Upper lobe of left lung (tissue), 6 donors: Measurements from ENCODE around the gene NOS1AP. TPM values are rescaled to one million over a fixed set of nuclear protein-coding genes. Genes with fewer than 3 reads are reported as not detected.
A peak's percentile ranks its signal among the peaks of the same experiment; 100 is the strongest.

ENCODE experiments used
- ATAC-seq, 2 donors: fragments of 200-7000 bp; cut with Tn5 transposase; one replicate each; pipeline ENCODE4 v1.9.1; 2022; ENCODE audit warnings: mild to moderate bottlenecking in 2 of 2, moderate library complexity in 2 of 2; ENCODE audit not compliant: low FRiP score in 2 of 2
- DNase-seq, 2 donors: peaks; one replicate each; pipeline ENCODE4 v3.0.0-alpha.2; 2019 to 2020
- H3K27ac ChIP-seq, 4 donors: fragments of 200-600 bp; sonication (generic); one replicate each; pipeline ENCODE4 v1.5.1; 2016 to 2019
- H3K27me3 ChIP-seq, 4 donors: fragments of 200-600 bp; sonication (generic); one replicate each; pipeline ENCODE4 v1.5.1; 2017 to 2019
- H3K36me3 ChIP-seq, 4 donors: fragments of 200-600 bp; sonication (generic); one replicate each; pipeline ENCODE4 v1.5.1; 2016 to 2019
- H3K4me1 ChIP-seq, 4 donors: fragments of 200-600 bp; sonication (generic); one replicate each; pipeline ENCODE4 v1.5.1; 2018 to 2019
- H3K4me3 ChIP-seq, 4 donors: fragments of 200-600 bp; sonication (generic); one replicate each; pipeline ENCODE4 v1.5.1; 2017 to 2019; ENCODE audit warnings: mild to moderate bottlenecking in 2 of 4, moderate library complexity in 1 of 4
- H3K9me3 ChIP-seq, 4 donors: fragments of 200-600 bp; sonication (generic); one replicate each; pipeline ENCODE4 v1.5.1; 2018 to 2019
- EP300 ChIP-seq, 4 donors: sonication (generic); formaldehyde crosslinking; IDR thresholded peaks; one replicate each; pipeline ENCODE4 v1.5.1; 2017; ENCODE audit warnings: antibody characterized with exemption in 4 of 4, control low read depth in 2 of 4
- POLR2A ChIP-seq, 4 donors: fragments of 450-650 bp; IDR thresholded peaks; one replicate each; pipeline ENCODE4 v1.5.1; 2016 to 2017; ENCODE audit warnings: antibody characterized with exemption in 4 of 4, mild to moderate bottlenecking in 2 of 4
- POLR2AphosphoS5 ChIP-seq, 2 donors: sonication (generic); formaldehyde crosslinking; IDR thresholded peaks; one replicate each; pipeline ENCODE4 v1.5.1; 2017; ENCODE audit warnings: antibody characterized with exemption in 2 of 2
- WGBS, 2 donors: methylation state at CpG; one replicate each; pipeline ENCODE4 v1.1.5; 2017 to 2018; 5-methylcytosine and 5-hydroxymethylcytosine counted together
- total RNA-seq, 6 donors: library from RNA; depleted of rRNA in 4 of 6; stranded (reverse); fragments of >200 nt in 4 of 6; gene quantifications; one replicate each; pipeline versions ENCODE4 v1.1.0 to v1.2.1, GENCODE V29; 2016 to 2021
- TF ChIP-seq, protein P1 (sequence below), 6 experiments: fragments of 450-650 bp in 4 of 6; fragments of 200-600 bp in 2 of 6; sonication (generic) in 2 of 6; IDR thresholded peaks; one replicate each; pipeline ENCODE4 v1.5.1; 2016 to 2019; ENCODE audit warnings: antibody characterized with exemption in 6 of 6
- donor health status: DM: no; HTN: no; CAD: no; lungs with moderate emphysema.
- donor health status: DM: no; HTN: yes; CAD: no; lungs with severe emphysema.

NOS1AP gene
- total RNA-seq, 6 donors from 2014 or later = 5.3 to 16.4 (median 6.5) TPM

DNA sequence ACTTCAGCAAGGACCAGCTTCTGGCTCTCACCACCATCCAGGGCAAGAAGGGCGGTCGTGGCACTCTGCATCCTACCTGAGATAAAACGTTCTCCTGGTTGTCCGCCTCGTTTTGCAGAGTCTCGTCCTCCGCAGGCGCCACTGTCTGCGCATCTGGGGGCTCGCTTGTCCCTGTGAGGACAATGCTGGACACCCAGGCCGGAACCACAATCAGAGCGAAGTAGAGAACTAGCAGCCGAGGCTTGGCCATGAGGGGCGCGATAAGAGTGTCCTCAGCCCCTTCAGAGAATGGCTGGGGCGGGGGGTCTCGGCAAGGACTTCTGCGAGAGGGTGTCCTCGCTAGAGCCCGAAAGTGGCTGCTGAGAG, 46.3 kb upstream of the NOS1AP start:
- Histone ChIP-seq H3K27ac (peak overlapping the region; percentile 41 to 82 (median 52)), H3K9me3 (no peaks in the 10 kb centered on the region), H3K27me3 (peaks cover 0 to 3% (median 0%) of the 10 kb centered on the region in 4 donors), H3K36me3 (no peaks in the 10 kb centered on the region), H3K4me1 (peaks cover 25 to 45% (median 35%) of the 10 kb centered on the region in 4 donors), H3K4me3 (peak overlapping the region; percentile 48 to 63 (median 58))
- 54 to 56% methylated on average over 7 to 15 of the region's 20 CpGs for WGBS, 2 donors
- ATAC-seq (peak; percentile 3), DNase-seq (no peak)
- TF ChIP-seq POLR2A (IDR thresholded peaks at IDR 0.05) = no peak
- TF ChIP-seq, protein P1, sequence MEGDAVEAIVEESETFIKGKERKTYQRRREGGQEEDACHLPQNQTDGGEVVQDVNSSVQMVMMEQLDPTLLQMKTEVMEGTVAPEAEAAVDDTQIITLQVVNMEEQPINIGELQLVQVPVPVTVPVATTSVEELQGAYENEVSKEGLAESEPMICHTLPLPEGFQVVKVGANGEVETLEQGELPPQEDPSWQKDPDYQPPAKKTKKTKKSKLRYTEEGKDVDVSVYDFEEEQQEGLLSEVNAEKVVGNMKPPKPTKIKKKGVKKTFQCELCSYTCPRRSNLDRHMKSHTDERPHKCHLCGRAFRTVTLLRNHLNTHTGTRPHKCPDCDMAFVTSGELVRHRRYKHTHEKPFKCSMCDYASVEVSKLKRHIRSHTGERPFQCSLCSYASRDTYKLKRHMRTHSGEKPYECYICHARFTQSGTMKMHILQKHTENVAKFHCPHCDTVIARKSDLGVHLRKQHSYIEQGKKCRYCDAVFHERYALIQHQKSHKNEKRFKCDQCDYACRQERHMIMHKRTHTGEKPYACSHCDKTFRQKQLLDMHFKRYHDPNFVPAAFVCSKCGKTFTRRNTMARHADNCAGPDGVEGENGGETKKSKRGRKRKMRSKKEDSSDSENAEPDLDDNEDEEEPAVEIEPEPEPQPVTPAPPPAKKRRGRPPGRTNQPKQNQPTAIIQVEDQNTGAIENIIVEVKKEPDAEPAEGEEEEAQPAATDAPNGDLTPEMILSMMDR (IDR thresholded peaks at IDR 0.05) = no peak
- TF ChIP-seq EP300 (IDR thresholded peaks at IDR 0.05) = no peak
- TF ChIP-seq POLR2AphosphoS5 (IDR thresholded peaks at IDR 0.05) = no peak

DNA sequence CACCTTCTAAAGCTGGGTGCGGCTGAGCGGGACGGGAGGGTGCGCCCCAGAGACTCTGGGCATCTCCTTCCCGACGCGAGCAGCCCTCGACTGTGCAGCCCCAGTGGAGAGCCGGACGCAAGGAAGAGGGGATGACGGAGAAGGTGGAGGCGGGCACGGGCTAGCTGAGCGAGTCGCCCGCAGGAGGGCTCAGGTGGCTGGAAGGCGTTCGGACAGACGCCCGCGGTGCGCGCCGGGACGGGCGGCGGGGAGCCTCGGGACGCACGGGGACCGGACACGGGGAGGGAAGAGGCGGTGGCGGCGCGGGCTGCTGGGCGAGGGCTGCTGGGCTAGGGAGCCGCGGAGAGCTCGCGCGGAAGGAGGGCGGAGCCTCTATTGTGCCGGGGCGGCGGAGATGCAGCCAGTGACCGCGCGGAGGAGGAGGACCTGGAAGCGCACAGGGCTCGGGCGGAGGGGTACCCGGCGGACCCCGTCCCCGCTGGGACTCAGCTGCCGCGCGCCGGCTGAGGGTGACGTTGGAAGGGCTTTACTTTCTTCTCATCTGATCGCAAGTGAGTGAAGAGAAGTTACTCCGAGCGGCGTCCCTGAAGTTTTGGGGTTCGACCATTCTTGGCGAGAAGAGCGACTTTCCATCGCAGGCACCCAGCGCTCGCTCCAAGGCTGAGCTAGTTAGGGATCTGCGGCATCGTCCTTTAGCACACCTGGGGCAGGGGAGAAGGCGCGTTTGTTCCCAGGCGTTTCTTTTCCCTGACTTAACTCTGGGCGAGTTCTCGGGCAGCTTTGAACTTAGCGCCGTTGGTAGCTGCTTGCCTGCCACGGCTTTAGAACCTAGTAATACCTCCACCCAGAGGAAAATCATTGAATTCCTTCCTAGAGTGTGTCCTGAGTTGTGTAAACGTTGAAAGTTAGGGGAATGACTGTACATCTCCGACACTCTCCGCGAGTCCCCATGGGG, 45.7 kb upstream of the NOS1AP start, which contains the start of gene OLFML2B:
TSS of gene OLFML2B (minus strand) at position 323 of the 955 bp plus-strand sequence. CDS start 439 bp downstream, outside the sequence.
- TF ChIP-seq POLR2A (IDR thresholded peaks at IDR 0.05) = peak in 1 of 4 donors; percentile 82
- TF ChIP-seq POLR2AphosphoS5 (IDR thresholded peaks at IDR 0.05) = peak in 1 of 2 donors; percentile 9
- TF ChIP-seq, protein P1 (IDR thresholded peaks at IDR 0.05) = no peak
- no peak for TF ChIP-seq EP300 (IDR thresholded peaks at IDR 0.05)
- no peaks in the 10 kb centered on the region for H3K36me3 ChIP-seq
- H3K27me3 ChIP-seq = peaks cover 0 to 3% (median 0%) of the 10 kb centered on the region in 4 donors
- ATAC-seq (peak; percentile 74 to 95), DNase-seq (peak; percentile 66 to 93)
- H3K27ac ChIP-seq = peak within 1 kb of the TSS; percentile 41 to 82 (median 52)
- 2 to 3% methylated on average over 29 to 60 of the region's 85 CpGs for WGBS, 2 donors
- H3K4me3 ChIP-seq = peak within 1 kb of the TSS; percentile 48 to 63 (median 58)
- peaks cover 24 to 40% (median 30%) of the 10 kb centered on the region in 4 donors for H3K4me1 ChIP-seq
- no peaks in the 10 kb centered on the region for H3K9me3 ChIP-seq

DNA sequence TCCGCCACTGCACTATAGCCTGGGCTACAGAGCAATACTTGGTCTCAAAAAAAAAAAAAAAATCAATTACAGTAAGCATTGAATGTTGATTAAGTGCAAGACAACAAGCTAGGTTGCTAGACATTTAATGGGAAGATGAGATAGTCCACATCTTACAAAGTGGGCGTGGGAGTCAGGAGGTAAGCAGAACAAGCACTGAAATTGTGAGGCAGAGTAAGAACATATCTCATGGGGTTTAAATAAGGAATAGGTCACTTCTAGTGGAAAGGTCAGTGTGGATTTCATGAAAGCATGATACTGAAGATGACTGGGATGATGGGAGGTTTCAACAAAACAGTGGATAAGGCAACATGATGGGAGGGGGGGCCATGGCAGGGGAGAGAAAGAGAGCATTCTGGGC, 44.0 kb upstream of the NOS1AP start:
- Histone ChIP-seq H3K9me3 (no peaks in the 10 kb centered on the region), H3K4me1 (peaks cover 12 to 30% (median 25%) of the 10 kb centered on the region in 4 donors), H3K4me3 (no peak overlapping the region), H3K36me3 (no peaks in the 10 kb centered on the region), H3K27me3 (peaks cover 0 to 3% (median 0%) of the 10 kb centered on the region in 4 donors), H3K27ac (no peak overlapping the region)
- DNase-seq = no peak
- 96 to 99% methylated on average over 2 of the region's 2 CpGs for WGBS, 2 donors
- ATAC-seq = no peak
- TF ChIP-seq POLR2AphosphoS5 (IDR thresholded peaks at IDR 0.05) (no peak), POLR2A (IDR thresholded peaks at IDR 0.05) (peak in 1 of 4 donors; percentile 17)

DNA sequence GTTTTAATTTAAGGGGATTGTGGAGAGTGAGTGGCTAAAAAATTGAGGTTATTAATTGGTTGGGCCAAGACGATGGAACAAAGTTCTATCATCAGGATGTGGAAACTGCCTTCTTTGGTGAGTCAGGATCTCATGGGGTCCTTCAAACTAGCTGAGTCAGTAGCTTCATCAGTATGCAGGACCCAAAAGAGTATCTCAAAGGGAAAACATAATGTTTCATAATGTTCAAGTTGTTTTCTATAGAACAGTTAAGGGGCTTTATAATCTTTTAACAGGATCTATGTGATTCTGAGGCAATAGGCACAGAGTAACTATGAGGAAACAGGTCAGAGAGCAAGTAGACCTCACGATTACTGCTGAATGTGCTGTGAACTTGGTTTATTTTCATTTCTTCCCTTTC, 42.6 kb upstream of the NOS1AP start:
- Histone ChIP-seq H3K27me3 (peaks cover 0 to 3% (median 0%) of the 10 kb centered on the region in 4 donors), H3K4me1 (peaks cover 12 to 21% (median 16%) of the 10 kb centered on the region in 4 donors), H3K36me3 (no peaks in the 10 kb centered on the region), H3K4me3 (no peak overlapping the region), H3K9me3 (no peaks in the 10 kb centered on the region), H3K27ac (no peak overlapping the region)
- DNase-seq (no peak), ATAC-seq (no peak)
- 67 to 75% methylated on average over 2 of the region's 2 CpGs for WGBS, 2 donors
- no peak for TF ChIP-seq POLR2AphosphoS5 (IDR thresholded peaks at IDR 0.05)
- no peak for TF ChIP-seq EP300 (IDR thresholded peaks at IDR 0.05)
- TF ChIP-seq, protein P1 (IDR thresholded peaks at IDR 0.05) = no peak
- TF ChIP-seq POLR2A (IDR thresholded peaks at IDR 0.05) = no peak

DNA sequence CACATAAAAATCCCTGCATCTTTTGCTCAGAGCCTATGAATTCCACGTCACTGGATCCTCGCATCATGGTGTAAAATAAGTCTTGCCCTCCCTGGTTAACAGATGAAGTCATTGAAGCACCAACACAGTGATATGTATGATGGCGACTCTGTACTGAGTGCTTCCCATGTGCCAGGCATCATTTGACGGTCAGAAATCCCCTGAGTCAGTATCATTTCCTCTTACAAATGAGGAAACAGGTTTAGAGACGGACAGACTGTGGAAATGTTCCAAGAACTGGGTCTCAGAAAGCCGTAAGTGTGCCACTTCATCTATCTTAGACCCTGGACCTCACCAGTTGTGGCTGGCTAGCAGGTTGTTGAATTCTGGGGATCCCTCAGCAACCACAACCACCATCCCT, 40.8 kb upstream of the NOS1AP start:
- TF ChIP-seq EP300 (IDR thresholded peaks at IDR 0.05) (no peak), POLR2A (IDR thresholded peaks at IDR 0.05) (peak in 1 of 4 donors; percentile 45)
- Histone ChIP-seq H3K4me1 (peaks cover 6 to 13% (median 9%) of the 10 kb centered on the region in 4 donors), H3K27me3 (no peaks in the 10 kb centered on the region), H3K9me3 (no peaks in the 10 kb centered on the region), H3K36me3 (no peaks in the 10 kb centered on the region), H3K27ac (no peak overlapping the region), H3K4me3 (no peak overlapping the region)
- ATAC-seq (peak in 1 of 2 donors; percentile 36), DNase-seq (peak in 1 of 2 donors; percentile 32)
- WGBS, 2 donors = 47 to 54% methylated on average over 6 of the region's 6 CpGs
